Stimulated activated naive CD8-positive, alpha-beta T cell treated with anti-CD3 and anti-CD28 coated beads, Interleukin-15, amount 100 ng/mL, for 72 hours (primary cell): ENCODE results near the gene UBE2L6.
A peak's percentile ranks its signal among the peaks of the same experiment; 100 is the strongest.
"Not testable (repeated sequence)": the region's sequence is repeated elsewhere in the genome, so short reads cannot be mapped to it uniquely, and the experiment has no call there.

Source experiments
- ATAC-seq: fragments of 150-1000 bp; cut with Tn5 transposase; 2 replicates; pipeline ENCODE4 v1.10.0; 2021; ENCODE audit warnings: mild to moderate bottlenecking, moderate library complexity
- DNase-seq, 2 donors: peaks; one replicate each; pipeline ENCODE4 v3.0.0; 2021 to 2022
- H3K27ac Mint-ChIP-seq, 2 donors: one replicate each; pipeline ENCODE4 v1.8.0; 2022; ENCODE audit warnings: mild to moderate bottlenecking in 2 of 2, mixed read lengths in 2 of 2, moderate library complexity in 2 of 2
- H3K27me3 Mint-ChIP-seq: one replicate; pipeline ENCODE4 v1.8.0; 2022; ENCODE audit warnings: mixed read lengths
- H3K4me1 Mint-ChIP-seq: one replicate; pipeline ENCODE4 v1.8.0; 2022; ENCODE audit warnings: mild to moderate bottlenecking, mixed read lengths
- H3K4me3 Mint-ChIP-seq, 2 donors: one replicate each; pipeline ENCODE4 v1.8.0; 2022; ENCODE audit warnings: mild to moderate bottlenecking in 2 of 2, mixed read lengths in 2 of 2, moderate library complexity in 1 of 2
- H3K9me3 Mint-ChIP-seq, 2 donors: one replicate each; pipeline ENCODE4 v1.8.0; 2022; ENCODE audit warnings: mixed read lengths in 2 of 2

The UBE2L6 gene

DNA sequence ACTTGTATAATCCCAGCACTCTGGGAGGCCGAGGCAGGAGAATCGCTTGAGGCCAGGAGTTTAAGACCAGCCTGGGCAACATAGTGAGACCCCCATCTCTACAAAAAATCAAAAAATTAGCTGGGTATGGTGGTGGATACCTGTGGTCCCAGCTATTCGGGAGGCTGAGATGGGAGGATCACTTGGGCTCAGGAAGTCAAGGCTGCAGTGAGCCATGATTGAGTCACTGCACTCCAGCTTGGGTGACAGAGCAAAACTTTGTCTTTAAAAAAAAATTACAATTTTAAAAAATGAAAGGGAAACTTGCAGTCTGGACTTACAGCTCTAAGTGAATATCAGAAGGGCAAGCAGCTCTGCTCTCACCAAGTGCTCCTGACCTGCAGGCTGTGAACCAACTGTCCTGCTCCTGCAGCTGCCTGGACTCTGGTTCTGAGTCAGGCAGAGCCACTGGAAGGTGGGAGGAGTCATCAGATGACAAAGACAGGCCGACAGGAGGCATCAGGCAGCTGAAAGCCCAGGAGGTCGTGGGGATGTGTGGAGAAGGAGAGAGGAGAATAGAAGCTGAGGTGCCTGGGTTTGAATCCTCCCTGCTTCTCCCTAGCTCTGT is 20.5 kb downstream of the UBE2L6 start:
- DNase-seq (no peak), ATAC-seq (peak; percentile 28)
- H3K4me1 Mint-ChIP-seq = peaks cover 18% of the 10 kb centered on the region
- no peaks in the 10 kb centered on the region for H3K9me3 Mint-ChIP-seq
- H3K27ac Mint-ChIP-seq = peak overlapping the region; percentile 75 to 87
- peak overlapping the region in 1 of 2 donors; percentile 11 for H3K4me3 Mint-ChIP-seq
- no peaks in the 10 kb centered on the region for H3K27me3 Mint-ChIP-seq

DNA sequence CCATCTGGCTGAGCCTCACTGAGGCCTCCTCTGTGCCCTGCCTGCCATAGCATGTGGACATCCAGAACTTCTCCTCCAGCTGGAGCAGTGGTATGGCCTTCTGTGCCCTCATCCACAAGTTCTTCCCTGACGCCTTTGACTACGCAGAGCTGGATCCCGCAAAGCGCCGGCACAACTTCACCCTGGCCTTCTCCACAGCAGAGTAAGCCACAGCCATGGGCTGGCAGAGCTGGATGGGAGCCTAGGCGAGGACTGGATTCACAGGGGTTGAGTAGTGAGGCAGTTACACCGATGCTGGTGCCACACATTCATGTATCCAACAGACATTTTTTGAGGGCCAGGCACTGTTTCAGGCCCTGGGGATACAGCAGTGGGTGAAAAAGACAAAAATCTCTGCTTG is 21.0 kb downstream of the UBE2L6 start:
- no peak overlapping the region for H3K4me3 Mint-ChIP-seq
- H3K9me3 Mint-ChIP-seq = no peaks in the 10 kb centered on the region

GRCh38 chr11:57545883-57546282 is 21.6 kb downstream of the UBE2L6 start:
- H3K4me1 Mint-ChIP-seq = peaks cover 18% of the 10 kb centered on the region
- DNase-seq = no peak
- no peaks in the 10 kb centered on the region for H3K9me3 Mint-ChIP-seq
- H3K4me3 Mint-ChIP-seq = no peak overlapping the region
- peak overlapping the region in 1 of 2 donors; percentile 71 for H3K27ac Mint-ChIP-seq
- no peak for ATAC-seq
- no peaks in the 10 kb centered on the region for H3K27me3 Mint-ChIP-seq

More for the DNA sequence above, 21.0 kb downstream of the UBE2L6 start:
- peaks cover 18% of the 10 kb centered on the region for H3K4me1 Mint-ChIP-seq
- ATAC-seq (no peak), DNase-seq (no peak)
- no peak overlapping the region for H3K27ac Mint-ChIP-seq
- H3K27me3 Mint-ChIP-seq = no peaks in the 10 kb centered on the region

GRCh38 chr11:57544566-57544965 is 22.9 kb downstream of the UBE2L6 start:
- DNase-seq (no peak), ATAC-seq (no peak)
- peak overlapping the region in 1 of 2 donors; percentile 27 for H3K27ac Mint-ChIP-seq
- H3K9me3 Mint-ChIP-seq = no peaks in the 10 kb centered on the region
- H3K4me1 Mint-ChIP-seq = peaks cover 18% of the 10 kb centered on the region
- no peaks in the 10 kb centered on the region for H3K27me3 Mint-ChIP-seq
- no peak overlapping the region for H3K4me3 Mint-ChIP-seq

- ATAC-seq (no peak), DNase-seq (no peak)
- H3K9me3 Mint-ChIP-seq = no peaks in the 10 kb centered on the region
- no peak overlapping the region for H3K27ac Mint-ChIP-seq
- no peaks in the 10 kb centered on the region for H3K27me3 Mint-ChIP-seq
- no peak overlapping the region for H3K4me3 Mint-ChIP-seq
- H3K4me1 Mint-ChIP-seq = peaks cover 17% of the 10 kb centered on the region
Observed at GRCh38 chr11:57543593-57543992, 23.9 kb downstream of the UBE2L6 start.

DNA sequence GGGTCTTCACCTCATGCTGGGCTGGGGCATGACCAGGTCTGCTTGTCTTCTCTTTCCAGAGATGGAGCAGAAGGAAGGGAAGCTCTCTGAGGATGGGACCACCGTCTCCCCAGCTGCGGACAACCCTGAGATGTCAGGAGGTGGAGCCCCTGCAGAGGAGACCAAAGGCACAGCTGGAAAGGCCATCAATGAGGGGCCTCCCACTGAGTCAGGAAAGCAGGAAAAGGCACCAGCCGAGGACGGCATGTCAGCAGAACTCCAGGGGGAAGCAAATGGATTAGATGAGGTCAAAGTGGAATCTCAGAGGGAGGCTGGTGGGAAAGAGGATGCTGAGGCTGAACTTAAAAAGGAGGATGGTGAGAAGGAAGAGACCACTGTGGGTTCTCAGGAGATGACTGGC is 24.9 kb downstream of the UBE2L6 start:
- no peaks in the 10 kb centered on the region for H3K9me3 Mint-ChIP-seq
- no peaks in the 10 kb centered on the region for H3K27me3 Mint-ChIP-seq
- H3K4me1 Mint-ChIP-seq = peaks cover 7% of the 10 kb centered on the region
- peak overlapping the region in 1 of 2 donors; percentile 79 for H3K27ac Mint-ChIP-seq
- DNase-seq = no peak
- no peak for ATAC-seq
- no peak overlapping the region for H3K4me3 Mint-ChIP-seq

DNA sequence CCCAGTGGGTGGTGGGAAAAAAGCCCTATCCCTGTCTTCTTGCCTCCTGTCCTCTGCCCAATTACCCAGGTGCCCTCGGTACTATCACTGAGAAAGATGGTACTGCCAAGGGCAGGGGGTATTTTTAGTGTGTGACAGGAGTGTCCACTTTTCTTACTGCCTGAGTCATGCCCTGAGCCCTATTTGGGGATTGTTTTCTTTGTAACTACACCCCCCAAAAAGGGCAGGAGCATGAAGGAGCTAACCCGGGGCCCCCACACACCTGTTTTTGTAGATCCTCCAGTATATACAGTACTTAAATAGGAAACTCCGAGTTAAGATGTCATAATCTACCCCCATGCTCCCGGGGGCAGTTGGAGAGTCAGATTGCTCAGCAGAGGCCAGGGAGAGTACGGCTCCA is 26.3 kb downstream of the UBE2L6 start:
- no peak overlapping the region for H3K4me3 Mint-ChIP-seq
- ATAC-seq (no peak), DNase-seq (no peak)
- no peaks in the 10 kb centered on the region for H3K4me1 Mint-ChIP-seq
- H3K9me3 Mint-ChIP-seq = no peaks in the 10 kb centered on the region
- H3K27ac Mint-ChIP-seq = peak overlapping the region in 1 of 2 donors; percentile 71
- H3K27me3 Mint-ChIP-seq = no peaks in the 10 kb centered on the region

- DNase-seq = no peak
- Mint-ChIP-seq H3K27ac (no peak overlapping the region), H3K4me3 (no peak overlapping the region), H3K27me3 (no peaks in the 10 kb centered on the region), H3K9me3 (no peaks in the 10 kb centered on the region), H3K4me1 (no peaks in the 10 kb centered on the region)
- no peak for ATAC-seq
Observed at GRCh38 chr11:57539342-57539741, 28.1 kb downstream of the UBE2L6 start.

- no peak for ATAC-seq
- DNase-seq = no peak
- Mint-ChIP-seq H3K9me3 (no peaks in the 10 kb centered on the region), H3K27me3 (no peaks in the 10 kb centered on the region), H3K27ac (peak within 1 kb of the TSS in 1 of 2 donors; percentile 23), H3K4me1 (peaks cover 2% of the 10 kb centered on the region), H3K4me3 (no peak within 1 kb of the TSS)
Observed at GRCh38 chr11:57536947-57537619, 30.4 kb downstream of the UBE2L6 start, which contains the start of gene SMTNL1. Gene SMTNL1, plus strand, starts transcription at chr11:57537595. Its CDS starts 5,048 bp downstream, at chr11:57542643.

GRCh38 chr11:57534449-57534848 is 33.0 kb downstream of the UBE2L6 start:
- not testable (repeated sequence) for H3K9me3 Mint-ChIP-seq, H3K4me3 Mint-ChIP-seq, H3K27ac Mint-ChIP-seq, H3K27me3 Mint-ChIP-seq, DNase-seq, ATAC-seq
- peaks cover 23% of the 10 kb centered on the region for H3K4me1 Mint-ChIP-seq

GRCh38 chr11:57530596-57531507 is 36.6 kb downstream of the UBE2L6 start, which contains the start of gene TIMM10:
Gene TIMM10, minus strand, starts transcription at chr11:57530754. Its CDS starts 565 bp downstream, at chr11:57530189.
- Mint-ChIP-seq H3K9me3 (no peaks in the 10 kb centered on the region), H3K27me3 (no peaks in the 10 kb centered on the region), H3K27ac (peak within 1 kb of the TSS; percentile 94 to 98), H3K4me1 (peaks cover 49% of the 10 kb centered on the region), H3K4me3 (peak within 1 kb of the TSS; percentile 92 to 97)
- peak; percentile 93 to 97 for DNase-seq
- peak; percentile 99 for ATAC-seq

DNA sequence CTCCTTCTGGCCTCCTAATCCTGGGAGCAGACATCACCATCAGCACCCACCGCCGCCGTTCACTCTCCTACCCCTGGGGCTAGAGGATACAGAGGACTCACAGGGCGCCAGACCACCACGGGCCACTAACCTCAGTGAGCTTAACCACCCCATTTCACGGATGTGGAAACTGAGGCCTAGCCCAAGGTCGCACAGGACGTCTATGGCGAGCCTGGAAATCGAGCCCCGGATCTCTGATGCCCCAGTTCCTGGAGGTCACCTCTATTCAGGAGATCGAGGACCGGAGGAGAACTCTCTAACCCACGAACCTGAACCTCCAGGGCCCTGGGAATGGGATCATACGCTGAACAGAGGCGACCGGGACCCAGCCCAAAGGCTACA is 37.3 kb downstream of the UBE2L6 start:
- Mint-ChIP-seq H3K4me3 (peak overlapping the region; percentile 92 to 97), H3K27me3 (no peaks in the 10 kb centered on the region), H3K9me3 (no peaks in the 10 kb centered on the region), H3K27ac (peak overlapping the region; percentile 94 to 98), H3K4me1 (peaks cover 49% of the 10 kb centered on the region)
- DNase-seq (peak in 1 of 2 donors; percentile 34), ATAC-seq (peak; percentile 0)

DNA sequence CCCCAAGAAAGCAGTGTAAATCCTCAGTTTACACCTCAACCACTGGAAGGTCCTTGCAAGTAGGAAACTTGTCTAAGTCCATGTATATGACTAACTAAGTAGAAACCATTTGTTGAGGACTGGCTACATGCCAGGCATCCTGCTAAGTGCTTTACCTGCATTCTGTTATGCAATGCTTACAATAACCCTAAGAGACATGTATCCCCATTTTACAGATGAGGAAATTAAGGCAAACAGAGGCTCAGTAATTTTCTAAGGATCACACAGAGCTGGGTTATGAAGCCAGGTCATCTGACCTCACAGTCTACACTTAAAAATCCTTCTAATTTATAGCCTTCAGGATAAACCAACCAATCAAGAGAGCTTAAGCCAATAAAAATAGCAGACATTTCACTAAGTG is 38.5 kb downstream of the UBE2L6 start:
- Mint-ChIP-seq H3K27ac (peak overlapping the region; percentile 23 to 72), H3K9me3 (no peaks in the 10 kb centered on the region), H3K4me3 (peak overlapping the region in 1 of 2 donors; percentile 97), H3K27me3 (no peaks in the 10 kb centered on the region), H3K4me1 (peaks cover 49% of the 10 kb centered on the region)
- DNase-seq (no peak), ATAC-seq (no peak)

GRCh38 chr11:57527056-57527631 is 40.3 kb downstream of the UBE2L6 start:
- H3K9me3 Mint-ChIP-seq = no peaks in the 10 kb centered on the region
- H3K27ac Mint-ChIP-seq = peak overlapping the region; percentile 81 to 93
- ATAC-seq (no peak), DNase-seq (peak; percentile 66)
- no peak overlapping the region for H3K4me3 Mint-ChIP-seq
- H3K27me3 Mint-ChIP-seq = no peaks in the 10 kb centered on the region
- peaks cover 48% of the 10 kb centered on the region for H3K4me1 Mint-ChIP-seq

DNA sequence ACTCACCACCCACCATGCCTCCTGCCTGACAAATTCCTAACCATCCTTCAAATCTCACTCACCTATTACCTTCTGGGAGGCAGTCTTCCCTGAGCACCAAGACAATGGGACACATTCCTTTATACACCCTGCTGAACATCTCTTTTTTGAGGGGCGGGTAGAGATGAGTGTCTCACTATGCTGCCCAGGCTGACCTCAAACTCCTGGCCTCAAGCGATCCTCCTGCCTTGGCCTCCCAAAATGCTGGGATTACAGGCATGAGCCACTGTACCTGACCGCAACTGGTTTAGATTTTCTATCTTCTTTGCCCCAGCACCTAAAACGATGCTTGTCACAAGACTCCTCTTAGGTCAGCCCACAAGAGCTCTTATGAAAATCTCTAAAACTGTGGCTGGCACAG is 44.1 kb downstream of the UBE2L6 start:
- H3K27ac Mint-ChIP-seq = no peak overlapping the region
- H3K4me1 Mint-ChIP-seq = peaks cover 19% of the 10 kb centered on the region
- no peaks in the 10 kb centered on the region for H3K27me3 Mint-ChIP-seq
- H3K9me3 Mint-ChIP-seq = no peaks in the 10 kb centered on the region
- DNase-seq = no peak
- no peak overlapping the region for H3K4me3 Mint-ChIP-seq
- ATAC-seq = no peak
